ENCODE results near the gene MICAL2.

Gene MICAL2

DNA sequence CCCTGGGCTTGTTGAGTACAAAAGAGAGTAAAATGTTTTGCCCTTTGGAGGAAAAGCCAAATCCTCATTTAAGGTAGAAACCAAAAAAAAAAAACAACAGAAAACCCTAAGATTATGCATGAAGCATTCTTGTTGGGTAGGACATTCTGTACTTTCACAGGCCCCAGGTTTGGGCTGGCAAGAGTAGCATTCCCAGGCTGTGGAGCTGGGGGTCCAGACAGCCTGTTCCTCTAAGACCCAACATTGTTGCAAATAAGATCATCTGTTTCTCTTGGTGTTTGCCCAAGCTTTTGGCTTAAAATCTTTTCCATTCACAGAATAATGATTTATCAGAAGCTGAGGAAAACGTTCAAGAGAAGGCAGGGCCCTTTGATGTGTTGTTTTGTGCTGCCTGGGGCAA, 123.8 kb downstream of the MICAL2 start:
- TF ChIP-seq, protein P1, sequence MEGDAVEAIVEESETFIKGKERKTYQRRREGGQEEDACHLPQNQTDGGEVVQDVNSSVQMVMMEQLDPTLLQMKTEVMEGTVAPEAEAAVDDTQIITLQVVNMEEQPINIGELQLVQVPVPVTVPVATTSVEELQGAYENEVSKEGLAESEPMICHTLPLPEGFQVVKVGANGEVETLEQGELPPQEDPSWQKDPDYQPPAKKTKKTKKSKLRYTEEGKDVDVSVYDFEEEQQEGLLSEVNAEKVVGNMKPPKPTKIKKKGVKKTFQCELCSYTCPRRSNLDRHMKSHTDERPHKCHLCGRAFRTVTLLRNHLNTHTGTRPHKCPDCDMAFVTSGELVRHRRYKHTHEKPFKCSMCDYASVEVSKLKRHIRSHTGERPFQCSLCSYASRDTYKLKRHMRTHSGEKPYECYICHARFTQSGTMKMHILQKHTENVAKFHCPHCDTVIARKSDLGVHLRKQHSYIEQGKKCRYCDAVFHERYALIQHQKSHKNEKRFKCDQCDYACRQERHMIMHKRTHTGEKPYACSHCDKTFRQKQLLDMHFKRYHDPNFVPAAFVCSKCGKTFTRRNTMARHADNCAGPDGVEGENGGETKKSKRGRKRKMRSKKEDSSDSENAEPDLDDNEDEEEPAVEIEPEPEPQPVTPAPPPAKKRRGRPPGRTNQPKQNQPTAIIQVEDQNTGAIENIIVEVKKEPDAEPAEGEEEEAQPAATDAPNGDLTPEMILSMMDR (IDR thresholded peaks at IDR 0.05; ENCODE audit: borderline replicate concordance, insufficient read depth, low read depth, low read length) = no peak
- H3K4me3 ChIP-seq (ENCODE audit: low read depth, low read length) = no peak overlapping the region

DNA sequence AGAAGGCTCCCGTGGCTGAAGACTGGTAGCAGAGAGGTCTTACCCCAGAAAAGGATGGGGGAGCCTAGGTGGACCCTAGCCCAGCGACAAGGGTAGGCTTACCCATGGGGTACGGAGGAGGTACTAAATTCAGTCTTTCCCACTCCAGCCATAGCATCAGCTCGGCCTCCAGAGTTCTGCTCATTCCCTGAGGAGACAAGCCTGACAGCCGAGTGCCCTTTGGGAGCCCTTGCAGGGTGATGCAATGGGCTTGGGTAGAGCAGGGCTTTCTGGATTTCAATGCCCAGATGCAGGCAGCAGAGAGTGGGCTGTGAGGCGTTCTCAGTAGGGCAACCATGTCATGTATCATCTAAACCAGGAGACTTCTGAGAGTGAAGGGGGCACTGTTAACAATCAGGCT, 124.7 kb downstream of the MICAL2 start:
- H3K4me3 ChIP-seq (ENCODE audit: low read depth, low read length) = no peak overlapping the region
- TF ChIP-seq, protein P1 (IDR thresholded peaks at IDR 0.05; ENCODE audit: borderline replicate concordance, insufficient read depth, low read depth, low read length) = no peak

DNA sequence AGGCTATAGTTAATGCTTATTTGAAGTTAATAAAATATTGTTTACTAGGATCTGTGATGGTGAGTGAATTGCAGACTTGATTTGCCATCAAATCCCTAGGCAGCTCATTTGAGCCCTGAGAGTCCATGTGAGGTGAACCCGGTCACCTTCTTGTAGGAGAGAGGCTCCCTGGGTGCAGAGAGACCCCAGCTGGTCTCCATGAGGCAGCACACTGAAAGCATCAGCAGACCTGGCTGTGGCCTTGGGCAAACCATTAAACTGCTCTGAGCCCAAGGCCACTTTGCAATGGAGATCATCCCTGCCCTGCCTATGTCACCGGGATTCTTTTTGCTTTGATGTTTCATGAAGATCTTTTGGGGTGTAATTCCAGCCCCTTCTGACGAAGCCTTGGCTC, 125.2 kb downstream of the MICAL2 start:
- TF ChIP-seq, protein P1 (IDR thresholded peaks at IDR 0.05; ENCODE audit: borderline replicate concordance, insufficient read depth, low read depth, low read length) = no peak
- no peak overlapping the region for H3K4me3 ChIP-seq (ENCODE audit: low read depth, low read length)

DNA sequence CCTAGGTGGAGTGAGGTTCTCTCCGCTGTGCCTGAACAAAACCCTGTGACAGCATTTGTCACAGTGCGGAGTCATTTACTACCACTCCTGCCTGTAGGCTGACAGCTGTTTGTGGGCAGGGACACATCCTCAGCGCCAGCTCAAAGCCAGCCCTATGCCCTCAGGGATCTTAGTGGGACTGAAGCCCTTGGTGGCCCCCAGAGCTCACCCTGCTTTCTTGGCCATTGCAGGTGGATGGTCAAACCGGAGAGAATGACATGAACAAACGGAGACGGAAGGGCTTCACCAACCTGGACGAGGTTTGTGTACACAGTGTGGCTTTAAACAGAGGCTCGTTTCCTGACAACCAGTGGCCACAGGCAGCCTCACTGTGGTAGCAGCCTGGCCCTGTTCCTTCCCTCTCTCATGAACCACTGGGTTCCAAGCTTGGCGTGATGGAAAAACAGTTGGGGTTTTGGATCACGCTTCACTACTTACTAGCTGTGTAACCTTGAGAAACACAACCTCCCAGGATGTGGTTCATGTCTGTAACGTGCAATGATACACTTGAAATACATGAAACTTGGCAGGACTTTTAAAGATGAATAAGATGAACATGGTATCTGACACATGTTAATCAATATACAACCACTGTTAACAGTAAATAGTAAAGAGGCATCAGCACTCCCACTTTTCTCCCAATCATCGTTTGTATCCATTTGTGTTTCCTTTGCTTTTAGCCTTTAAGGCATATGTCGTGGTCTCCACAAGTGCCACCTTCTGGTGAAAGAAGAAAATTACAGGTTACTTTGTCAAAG, 125.8 kb downstream of the MICAL2 start:
- TF ChIP-seq, protein P1 (IDR thresholded peaks at IDR 0.05; ENCODE audit: borderline replicate concordance, insufficient read depth, low read depth, low read length) = peak; percentile 43; the same call in 1 of the 2 replicates
- no peak overlapping the region for H3K4me3 ChIP-seq (ENCODE audit: low read depth, low read length)

DNA sequence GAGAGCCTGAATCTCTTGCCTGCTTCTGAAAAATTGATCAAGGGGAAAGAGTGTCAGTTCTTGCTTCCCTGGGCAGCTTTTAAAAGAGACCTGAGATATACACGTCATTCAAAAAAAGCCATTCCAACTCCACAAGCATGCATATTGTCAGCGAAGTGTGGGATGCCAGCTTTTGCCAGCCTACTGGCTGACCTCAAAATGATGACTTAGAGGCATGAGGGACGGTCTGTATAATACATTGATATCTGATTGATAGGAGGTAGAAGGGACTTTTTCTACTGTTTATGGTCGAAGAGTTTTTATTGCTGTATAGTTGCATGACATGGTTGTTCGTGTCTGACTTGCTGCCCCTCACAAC, 126.3 kb downstream of the MICAL2 start:
- TF ChIP-seq, protein P1 (IDR thresholded peaks at IDR 0.05; ENCODE audit: borderline replicate concordance, insufficient read depth, low read depth, low read length) = no peak
- no peak overlapping the region for H3K4me3 ChIP-seq (ENCODE audit: low read depth, low read length)

DNA sequence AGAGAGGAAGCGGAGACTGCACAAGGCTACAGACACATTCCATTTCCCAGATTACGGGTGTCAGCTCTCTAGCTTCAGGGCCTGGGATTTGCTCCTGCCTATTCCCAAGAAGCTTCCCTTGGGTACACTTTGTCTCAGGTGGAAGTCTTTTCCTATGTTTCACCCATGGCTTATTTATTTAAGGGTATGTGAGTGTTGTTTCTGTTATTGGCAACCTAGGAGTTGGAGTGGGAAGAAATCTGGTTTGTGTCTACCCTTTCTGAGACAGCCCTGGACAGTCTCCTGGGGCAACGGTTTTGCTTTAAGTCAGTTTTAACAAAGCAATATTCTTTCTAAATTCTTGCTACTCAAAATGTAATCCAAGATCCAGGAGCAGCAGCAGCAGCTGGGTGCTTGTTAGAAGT, 127.0 kb downstream of the MICAL2 start:
- TF ChIP-seq, protein P1 (IDR thresholded peaks at IDR 0.05; ENCODE audit: borderline replicate concordance, insufficient read depth, low read depth, low read length) = no peak
- H3K4me3 ChIP-seq (ENCODE audit: low read depth, low read length) = no peak overlapping the region

DNA sequence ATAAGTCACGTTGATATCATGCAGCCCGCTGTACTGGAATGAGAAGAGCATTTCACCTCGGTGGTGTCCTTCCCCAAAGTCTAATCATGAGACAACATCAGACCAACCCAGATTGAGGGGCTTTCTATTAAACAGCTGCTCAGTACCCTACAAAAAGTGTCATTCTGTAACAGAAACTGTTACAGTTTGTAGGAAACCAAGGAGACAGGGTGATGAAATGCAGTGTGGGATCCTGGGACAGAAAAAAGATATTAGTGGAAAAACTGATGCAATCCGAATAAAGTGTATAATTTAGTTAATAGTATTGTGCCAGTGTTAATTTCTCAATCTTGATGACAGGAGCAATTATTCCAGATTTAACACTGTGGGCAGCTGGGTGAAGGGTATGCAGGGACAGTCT, 128.0 kb downstream of the MICAL2 start:
- TF ChIP-seq, protein P1 (IDR thresholded peaks at IDR 0.05; ENCODE audit: borderline replicate concordance, insufficient read depth, low read depth, low read length) = no peak
- H3K4me3 ChIP-seq (ENCODE audit: low read depth, low read length) = no peak overlapping the region

Data from GM12875 (cell line).